ENCODE data around the gene APBB3. TPM values are rescaled to one million over a fixed set of nuclear protein-coding genes. Genes with fewer than 3 reads are reported as not detected.
"Not testable (repeated sequence)": the region's sequence is repeated elsewhere in the genome, so short reads cannot be mapped to it uniquely, and the experiment has no call there.

The APBB3 gene, protein sequence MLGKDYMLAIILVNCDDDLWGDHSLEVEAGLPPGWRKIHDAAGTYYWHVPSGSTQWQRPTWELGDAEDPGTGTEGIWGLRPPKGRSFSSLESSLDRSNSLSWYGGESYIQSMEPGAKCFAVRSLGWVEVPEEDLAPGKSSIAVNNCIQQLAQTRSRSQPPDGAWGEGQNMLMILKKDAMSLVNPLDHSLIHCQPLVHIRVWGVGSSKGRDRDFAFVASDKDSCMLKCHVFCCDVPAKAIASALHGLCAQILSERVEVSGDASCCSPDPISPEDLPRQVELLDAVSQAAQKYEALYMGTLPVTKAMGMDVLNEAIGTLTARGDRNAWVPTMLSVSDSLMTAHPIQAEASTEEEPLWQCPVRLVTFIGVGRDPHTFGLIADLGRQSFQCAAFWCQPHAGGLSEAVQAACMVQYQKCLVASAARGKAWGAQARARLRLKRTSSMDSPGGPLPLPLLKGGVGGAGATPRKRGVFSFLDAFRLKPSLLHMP
- polyA plus RNA-seq (ENCODE audit: insufficient read length in 3 of 3): 10 to 100 TPM; 23.8 to 33.1 (median 30.5) TPM

DNA sequence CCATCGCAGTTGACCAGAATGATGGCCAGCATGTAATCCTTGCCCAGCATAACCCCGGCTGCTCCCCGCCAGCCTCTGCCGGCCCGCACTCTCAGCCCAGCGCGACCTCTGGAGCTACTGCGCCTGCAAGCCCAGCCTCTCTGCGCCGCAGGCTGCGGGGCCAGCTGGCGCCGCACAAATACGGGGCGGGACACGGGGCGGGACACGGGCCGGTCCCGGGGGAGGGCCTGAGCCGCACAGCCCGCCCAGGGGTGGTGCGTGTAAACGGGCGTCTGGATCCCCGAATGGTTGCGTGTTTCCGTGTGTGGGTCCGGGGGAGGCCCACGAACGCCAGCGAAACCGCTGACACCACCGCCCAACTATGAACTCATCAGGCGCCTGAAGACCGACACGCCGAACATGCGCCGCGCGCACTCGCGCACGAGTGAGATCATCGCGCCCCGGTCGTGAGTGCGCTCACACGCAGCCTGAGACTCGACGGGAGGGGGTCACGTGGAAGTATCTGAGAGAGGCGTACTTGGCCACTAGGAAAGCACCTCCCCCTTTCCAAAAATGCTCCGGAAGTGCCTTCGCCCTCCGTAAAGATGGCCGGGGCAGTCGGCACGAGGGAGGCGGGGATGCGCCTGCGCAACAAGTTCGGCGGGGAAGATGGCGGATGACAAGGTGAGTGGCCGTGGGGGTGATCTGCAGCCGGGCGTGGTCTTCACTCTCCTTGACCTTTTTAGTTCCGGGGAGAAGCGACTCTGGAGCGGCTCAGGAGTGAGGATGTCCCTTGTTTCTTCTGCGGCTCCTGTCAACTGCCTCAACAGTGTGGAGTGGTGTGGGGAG is at the start of gene APBB3, which contains the start of gene SLC35A4:
APBB3 (minus strand) TSS at position 403 of the 828 bp plus-strand sequence; CDS start at position 50, 353 bp downstream.
SLC35A4 (plus strand) TSS at position 633 of the 828 bp plus-strand sequence. CDS start 2,342 bp downstream, outside the sequence.
- peak; percentile 93 to 95 (median 94) for DNase-seq (ENCODE audit: low read depth in 3 of 3, low spot score in 2 of 3)

DNA sequence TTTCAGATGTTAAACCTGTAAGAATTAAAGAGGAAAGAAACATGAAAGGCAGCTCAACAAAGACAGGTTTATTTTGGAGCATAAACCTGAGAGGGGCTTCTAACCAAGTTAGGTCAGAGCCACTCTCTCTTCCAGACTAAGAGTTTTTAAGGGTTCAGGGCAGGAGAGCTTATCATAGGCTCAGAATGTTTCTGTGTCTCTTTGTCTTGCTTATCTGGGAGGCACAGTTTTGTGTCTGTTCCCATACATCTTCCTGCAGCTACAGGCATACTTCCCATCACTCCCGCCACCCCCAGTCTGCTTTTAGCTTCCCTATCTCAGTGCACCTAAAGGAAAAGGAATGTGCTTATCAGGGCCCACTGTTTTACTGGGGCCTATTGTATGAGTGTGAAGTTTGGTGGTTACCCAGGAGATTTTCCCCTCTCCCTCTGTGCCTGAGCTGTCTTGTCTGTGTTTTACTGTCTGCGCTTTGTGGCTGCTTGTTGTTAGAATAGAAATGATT is 46.7 kb upstream of the APBB3 start:
- no peak for DNase-seq (ENCODE audit: low read depth in 3 of 3, low spot score in 2 of 3)

DNA sequence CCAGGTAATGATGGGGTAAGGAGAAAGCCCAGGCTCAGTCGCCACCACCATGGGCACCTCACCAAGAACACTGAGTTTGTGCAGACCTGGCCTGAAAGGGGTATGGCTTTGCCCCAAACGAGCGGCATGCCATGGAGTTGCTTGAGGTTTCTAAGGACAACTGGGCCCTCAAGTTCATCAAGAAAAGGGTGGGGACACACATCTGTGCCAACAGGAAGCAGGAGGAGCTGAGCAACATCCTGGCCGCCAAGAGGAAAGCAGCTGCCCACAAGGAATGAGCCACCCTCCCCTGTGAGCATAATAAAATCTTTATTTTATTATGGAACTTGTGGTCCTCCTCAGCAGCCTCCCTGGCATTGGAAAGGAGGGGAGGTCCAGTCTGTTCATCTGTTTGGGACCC is 44.7 kb upstream of the APBB3 start:
- DNase-seq (ENCODE audit: low read depth in 3 of 3, low spot score in 2 of 3): no peak

DNA sequence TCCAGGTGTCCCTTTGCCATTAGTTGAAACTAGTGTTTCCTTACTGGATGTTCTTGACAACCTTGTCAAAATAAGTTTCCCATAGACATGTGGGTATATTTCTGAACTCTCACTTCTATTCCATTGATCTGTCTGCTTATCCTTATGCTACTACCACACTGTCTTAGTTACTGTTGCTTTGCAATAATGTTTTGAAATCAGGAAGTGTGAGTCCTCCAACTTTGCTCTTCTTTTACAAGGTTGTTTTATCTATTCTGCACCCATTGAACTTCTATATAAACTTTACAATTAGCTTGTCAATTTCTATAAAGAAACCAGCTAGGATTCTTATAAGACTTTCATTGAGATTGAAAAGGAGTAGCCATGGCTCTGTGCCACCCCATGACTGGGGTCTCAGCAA is 44.3 kb upstream of the APBB3 start:
- DNase-seq (ENCODE audit: low read depth in 3 of 3, low spot score in 2 of 3): no peak

DNA sequence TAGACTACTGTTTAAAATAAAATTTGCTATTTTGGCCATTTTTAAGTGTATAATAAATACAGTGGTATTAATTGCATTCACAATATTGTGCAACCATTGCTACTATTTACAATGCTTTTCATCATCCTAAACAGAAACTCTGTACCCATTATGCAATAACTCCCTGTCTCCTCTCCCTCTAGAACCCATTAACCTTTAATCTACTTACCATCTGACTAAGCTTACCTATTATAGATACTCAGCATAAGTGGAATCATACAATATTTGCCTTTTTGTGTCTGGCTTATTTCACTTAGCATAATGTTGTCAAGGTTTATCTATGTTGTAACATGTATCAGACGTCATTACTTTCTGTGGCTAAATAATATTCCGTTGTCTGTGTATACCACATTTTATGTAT is 42.6 kb upstream of the APBB3 start:
- no peak for DNase-seq (ENCODE audit: low read depth in 3 of 3, low spot score in 2 of 3)

DNA sequence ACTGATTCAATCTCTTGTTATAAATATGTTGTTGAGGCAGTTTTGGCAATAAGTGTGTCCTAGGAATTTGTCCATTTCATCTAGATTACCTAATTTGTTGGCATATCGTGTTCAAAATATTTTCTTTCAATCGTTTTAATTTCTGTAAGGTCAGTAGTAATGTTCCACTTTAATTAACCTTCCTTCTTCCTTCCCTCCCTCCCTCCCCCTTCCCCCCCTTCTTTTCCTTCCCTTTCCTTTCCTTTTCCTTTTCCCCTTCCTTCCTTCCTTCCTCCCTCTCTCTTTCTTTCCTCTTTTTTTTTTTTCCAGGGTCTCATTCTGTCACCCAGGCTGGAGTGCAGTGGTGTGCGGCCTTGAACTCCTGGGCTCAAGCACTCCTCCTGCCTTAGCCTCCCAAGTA is 41.5 kb upstream of the APBB3 start:
- DNase-seq (ENCODE audit: low read depth in 3 of 3, low spot score in 2 of 3): no peak

GRCh38 chr5:140603734-140604133 is 39.3 kb upstream of the APBB3 start:
- DNase-seq (ENCODE audit: low read depth in 3 of 3, low spot score in 2 of 3): no peak

GRCh38 chr5:140603446-140603698 is 39.0 kb upstream of the APBB3 start:
- not testable (repeated sequence) for DNase-seq (ENCODE audit: low read depth in 3 of 3, low spot score in 2 of 3)

GRCh38 chr5:140602147-140602546 is 37.7 kb upstream of the APBB3 start:
- DNase-seq (ENCODE audit: low read depth in 3 of 3, low spot score in 2 of 3): no peak

- DNase-seq (ENCODE audit: low read depth in 3 of 3, low spot score in 2 of 3): no peak
These were observed 35.7 kb upstream of the APBB3 start for GRCh38 chr5:140600096-140600495.

GRCh38 chr5:140598836-140599235 is 34.4 kb upstream of the APBB3 start:
- no peak for DNase-seq (ENCODE audit: low read depth in 3 of 3, low spot score in 2 of 3)

DNA sequence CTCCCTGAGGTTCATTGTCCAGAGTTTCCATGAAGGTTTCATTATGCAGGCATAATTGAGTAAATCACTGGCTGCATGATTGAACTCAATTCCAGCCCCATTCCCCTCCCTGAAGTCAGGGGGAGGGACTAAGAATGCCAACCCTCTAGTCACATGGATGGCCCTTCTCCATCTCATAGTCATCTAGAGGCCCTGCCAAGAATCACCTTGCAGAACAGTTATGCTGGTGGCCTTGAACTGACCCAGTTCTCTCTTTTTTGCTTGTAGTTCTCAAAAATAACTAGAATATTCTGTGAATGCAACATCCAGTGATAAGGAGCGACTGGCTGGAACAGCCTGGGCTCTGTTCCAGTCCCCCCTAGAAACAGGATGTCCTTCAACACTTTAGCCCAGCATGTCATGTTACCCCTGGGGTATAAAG is 31.9 kb upstream of the APBB3 start:
- DNase-seq (ENCODE audit: low read depth in 3 of 3, low spot score in 2 of 3): no peak

DNA sequence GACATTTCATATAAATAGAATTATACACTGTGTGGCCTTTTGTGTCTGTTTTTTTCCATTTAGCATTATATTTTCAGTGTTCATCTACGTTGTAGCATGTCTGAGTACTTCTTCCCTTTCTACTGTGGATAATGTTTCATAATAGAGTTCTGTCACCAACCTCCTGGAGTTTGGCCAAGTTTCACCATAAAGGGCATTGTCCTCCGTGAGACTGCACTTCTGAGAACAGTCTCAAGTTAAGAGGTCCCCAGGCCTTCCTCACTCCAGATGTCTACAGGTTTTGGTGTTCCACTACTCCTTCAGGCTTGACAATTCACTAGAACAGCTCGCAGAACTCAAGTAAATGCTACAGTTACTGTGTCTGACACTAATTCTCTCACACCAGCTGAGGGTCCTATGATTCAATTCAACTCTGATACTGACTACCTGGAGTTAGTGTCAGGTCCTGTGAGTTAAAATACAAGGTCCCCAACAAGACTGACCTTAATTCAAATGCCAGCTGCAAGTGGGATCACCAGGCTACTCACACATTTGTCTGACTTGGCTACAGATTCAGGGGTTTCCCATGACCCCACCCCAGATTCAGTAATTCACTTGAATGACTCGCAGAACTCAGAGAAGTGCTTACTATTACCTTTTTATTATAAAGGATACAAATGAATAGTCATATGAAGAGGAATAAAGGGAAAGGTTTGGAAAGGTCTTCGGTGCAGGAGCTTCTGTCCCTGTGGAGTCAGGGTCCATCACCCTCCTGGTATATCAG is 31.3 kb upstream of the APBB3 start:
- no peak for DNase-seq (ENCODE audit: low read depth in 3 of 3, low spot score in 2 of 3)

GRCh38 chr5:140594169-140594568 is 29.8 kb upstream of the APBB3 start:
- DNase-seq (ENCODE audit: low read depth in 3 of 3, low spot score in 2 of 3): no peak

- DNase-seq (ENCODE audit: low read depth in 3 of 3, low spot score in 2 of 3): not testable (repeated sequence)
These were observed 28.7 kb upstream of the APBB3 start for GRCh38 chr5:140593070-140593469.

GRCh38 chr5:140591747-140592372 is 27.5 kb upstream of the APBB3 start:
- no peak for DNase-seq (ENCODE audit: low read depth in 3 of 3, low spot score in 2 of 3)

DNA sequence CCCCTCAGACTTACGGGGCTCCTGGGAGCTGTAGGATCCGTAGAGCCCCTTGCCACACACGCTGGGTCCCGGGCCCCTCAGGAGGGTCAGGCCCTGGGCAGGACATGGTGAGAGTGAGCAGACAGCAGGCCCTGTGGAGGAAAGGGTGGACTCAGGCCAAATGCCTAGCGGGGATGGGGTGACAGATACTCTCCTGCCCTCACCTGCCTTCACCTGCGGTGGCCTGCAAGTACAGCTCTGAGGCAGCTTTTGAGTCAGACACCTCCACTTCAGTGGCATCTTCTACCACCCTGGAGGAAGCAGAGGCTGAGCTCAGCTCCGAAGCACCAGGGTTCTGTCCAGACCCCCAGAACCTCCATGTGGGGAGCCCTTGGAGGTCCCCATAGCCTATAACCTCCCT is 26.5 kb upstream of the APBB3 start:
- DNase-seq (ENCODE audit: low read depth in 3 of 3, low spot score in 2 of 3): no peak

- DNase-seq (ENCODE audit: low read depth in 3 of 3, low spot score in 2 of 3): no peak
These were observed 24.1 kb upstream of the APBB3 start for GRCh38 chr5:140588311-140589070.

GRCh38 chr5:140587495-140587894 is 23.1 kb upstream of the APBB3 start:
- no peak for DNase-seq (ENCODE audit: low read depth in 3 of 3, low spot score in 2 of 3)

All from right renal cortex interstitium (tissue), 3 donors.